ENCODE measurements around the gene HERC6.
"Not testable (repeated sequence)": the region's sequence is repeated elsewhere in the genome, so short reads cannot be mapped to it uniquely, and the experiment has no call there.

The HERC6 gene

GRCh38 chr4:88443486-88443885, 64.8 kb downstream of the HERC6 start:
- in situ Hi-C loops (cut with HindIII; ENCODE audit: low sequenced_read_pairs): no loop called here

- in situ Hi-C loops (cut with HindIII; ENCODE audit: low sequenced_read_pairs): no loop called here
These were observed 66.6 kb downstream of the HERC6 start for GRCh38 chr4:88445252-88445651.

- in situ Hi-C loops (cut with HindIII; ENCODE audit: low sequenced_read_pairs): no loop called here
These were observed 67.5 kb downstream of the HERC6 start for GRCh38 chr4:88446124-88446523.

GRCh38 chr4:88447371-88448095, 68.9 kb downstream of the HERC6 start:
- in situ Hi-C loops (cut with HindIII; ENCODE audit: low sequenced_read_pairs): no loop called here

- in situ Hi-C loops (cut with HindIII; ENCODE audit: low sequenced_read_pairs): not testable (repeated sequence)
These were observed 69.6 kb downstream of the HERC6 start for GRCh38 chr4:88448211-88448765.

GRCh38 chr4:88448889-88449288, 70.2 kb downstream of the HERC6 start:
- in situ Hi-C loops (cut with HindIII; ENCODE audit: low sequenced_read_pairs): no loop called here

- in situ Hi-C loops (cut with HindIII; ENCODE audit: low sequenced_read_pairs): no loop called here
These were observed 70.6 kb downstream of the HERC6 start for GRCh38 chr4:88449290-88449689.

GRCh38 chr4:88451205-88451604, 72.6 kb downstream of the HERC6 start:
- in situ Hi-C loops (cut with HindIII; ENCODE audit: low sequenced_read_pairs): no loop called here

GRCh38 chr4:88452912-88453311, 74.3 kb downstream of the HERC6 start:
- in situ Hi-C loops (cut with HindIII; ENCODE audit: low sequenced_read_pairs): no loop called here

GRCh38 chr4:88456670-88457306, 78.1 kb downstream of the HERC6 start, which contains the start of gene HERC5:
TSS of gene HERC5 (plus strand) at chr4:88457119. CDS start at chr4:88457270, 151 bp downstream.
- in situ Hi-C loops (cut with HindIII; ENCODE audit: low sequenced_read_pairs): no loop called here

GRCh38 chr4:88457307-88458103, 78.9 kb downstream of the HERC6 start:
- in situ Hi-C loops (cut with HindIII; ENCODE audit: low sequenced_read_pairs): no loop called here

GRCh38 chr4:88458104-88458740, 79.6 kb downstream of the HERC6 start:
- in situ Hi-C loops (cut with HindIII; ENCODE audit: low sequenced_read_pairs): no loop called here

- in situ Hi-C loops (cut with HindIII; ENCODE audit: low sequenced_read_pairs): no loop called here
These were observed 87.1 kb downstream of the HERC6 start for GRCh38 chr4:88465653-88466192.

GRCh38 chr4:88467392-88467791, 88.7 kb downstream of the HERC6 start:
- in situ Hi-C loops (cut with HindIII; ENCODE audit: low sequenced_read_pairs): no loop called here

GRCh38 chr4:88477229-88477860, 98.7 kb downstream of the HERC6 start:
- in situ Hi-C loops (cut with HindIII; ENCODE audit: low sequenced_read_pairs): no loop called here

- in situ Hi-C loops (cut with HindIII; ENCODE audit: low sequenced_read_pairs): no loop called here
These were observed 99.6 kb downstream of the HERC6 start for GRCh38 chr4:88478247-88478646.

- in situ Hi-C loops (cut with HindIII; ENCODE audit: low sequenced_read_pairs): no loop called here
These were observed 102.9 kb downstream of the HERC6 start for GRCh38 chr4:88481537-88481936.

GRCh38 chr4:88489100-88489761, 110.6 kb downstream of the HERC6 start:
- in situ Hi-C loops (cut with HindIII; ENCODE audit: low sequenced_read_pairs): no loop called here

All from DLD1 (cell line).